HCT116 (cell line): ENCODE data around the gene ESPN. TPM values are rescaled to one million over a fixed set of nuclear protein-coding genes. Genes with fewer than 3 reads are reported as not detected.

Experiments
- ATAC-seq: fragments of 200-7000 bp; cut with Tn5 transposase; 2 replicates; pipeline ENCODE4 v1.9.1; 2020; ENCODE audit warnings: mild to moderate bottlenecking, moderate library complexity
- BruUV-seq: library from RNA; stranded (reverse); fragments of 400-500 nt; replicated peaks from 2 replicates; lab custom pipeline; 2021; lab: Mats Ljungman, UMichigan
- CTCF ChIA-PET: fragments of 300-600 bp; sonication (Branson Sonifier 250); formaldehyde crosslinking; loops from one replicate; lab custom pipeline; 2021; ENCODE audit warnings: antibody characterized with exemption; lab: Charles Lee
- POLR2A ChIA-PET: fragments of 300-600, 350-600 bp; sonication (Branson Sonifier 250); formaldehyde crosslinking; loops from one replicate; lab custom pipeline; 2021; ENCODE audit warnings: antibody characterized with exemption; lab: Charles Lee
- RAD21 ChIA-PET, 2 experiments: fragments of 300-600 bp; sonication (Branson Sonifier 250); formaldehyde crosslinking; loops; one replicate each; lab custom pipeline; 2023; ENCODE audit warnings: low total read pairs in 2 of 2; ENCODE audit not compliant: uncharacterized antibody in 2 of 2, unreplicated experiment in 2 of 2, low non-redundant PET in 1 of 2; lab: Charles Lee
- DNase-seq: peaks from one replicate; pipeline ENCODE4 v3.0.0-alpha.2; 2010; ENCODE audit warnings: low read depth, low spot score
- H2AFZ ChIP-seq: fragments of 200-600 bp; shearing (Covaris generic), sonication (generic); 2 replicates; pipeline ENCODE4 v1.6.1; 2017; ENCODE audit warnings: low read depth, mixed run types, mixed read lengths, antibody characterized with exemption, low read length; ENCODE audit not compliant: poor library complexity, severe bottlenecking
- H3K27ac ChIP-seq: 2 replicates; pipeline ENCODE4 v1.5.1; 2012; ENCODE audit warnings: low read depth, low read length
- H3K27me3 ChIP-seq: fragments of 200-600 bp; sonication (generic); 2 replicates; pipeline ENCODE4 v1.6.1; 2016; ENCODE audit warnings: mixed run types, low read length, mixed read lengths; ENCODE audit not compliant: insufficient read depth
- H3K36me3 ChIP-seq, 2 experiments: fragments of 200-500 bp in 1 of 2; fragments of 200-600 bp in 1 of 2; sonication (Bioruptor generic) in 1 of 2; sonication (generic) in 1 of 2; 2 replicates each; pipeline versions ENCODE4 v1.5.1 to v1.6.1; 2014 to 2016; ENCODE audit warnings: low read length in 2 of 2, inconsistent platforms in 1 of 2, mixed read lengths in 1 of 2, mixed run types in 1 of 2; ENCODE audit not compliant: insufficient read depth in 2 of 2, control insufficient read depth in 1 of 2
- H3K4me1 ChIP-seq, 2 experiments: fragments of 200-600 bp in 1 of 2; sonication (generic) in 1 of 2; 2 replicates each; pipeline versions ENCODE4 v1.5.1 to v1.6.1; 2012 to 2017; ENCODE audit warnings: low read length in 2 of 2, inconsistent platforms in 1 of 2, mild to moderate bottlenecking in 1 of 2, mixed read lengths in 1 of 2, mixed run types in 1 of 2, moderate library complexity in 1 of 2; ENCODE audit not compliant: insufficient read depth in 2 of 2, control insufficient read depth in 1 of 2
- H3K4me2 ChIP-seq: fragments of 200-600 bp; sonication (generic); 2 replicates; pipeline ENCODE4 v1.6.1; 2017; ENCODE audit warnings: mixed run types, low read length, mixed read lengths
- H3K4me3 ChIP-seq, 2 experiments: fragments of 200-600 bp in 1 of 2; sonication (generic) in 1 of 2; replicated peaks in 1 of 2; 2 replicates each; pipeline ENCODE4 v1.5.1; 2011 to 2016; ENCODE audit warnings: low read length in 2 of 2, control low read depth in 1 of 2, low read depth in 1 of 2, mild to moderate bottlenecking in 1 of 2, mixed read lengths in 1 of 2, mixed run types in 1 of 2
- H3K79me2 ChIP-seq: fragments of 200-600 bp; sonication (generic); 2 replicates; pipeline ENCODE4 v1.6.1; 2017; ENCODE audit warnings: mild to moderate bottlenecking, mixed run types, low read length, moderate library complexity, mixed read lengths; ENCODE audit not compliant: insufficient read depth
- H3K9ac ChIP-seq: fragments of 200-600 bp; sonication (generic); 2 replicates; pipeline ENCODE4 v1.6.1; 2016; ENCODE audit warnings: low read length, mixed read lengths
- H3K9me2 ChIP-seq: fragments of 200-600 bp; sonication (generic), shearing (Covaris generic); 2 replicates; pipeline ENCODE4 v1.6.1; 2017; ENCODE audit warnings: mixed run types, mild to moderate bottlenecking, moderate library complexity; ENCODE audit not compliant: insufficient read depth
- H3K9me3 ChIP-seq, 2 experiments: fragments of 200-500 bp in 1 of 2; fragments of 200-600 bp in 1 of 2; sonication (Bioruptor generic) in 1 of 2; sonication (generic) in 1 of 2; 2 replicates each; pipeline ENCODE4 v1.6.1; 2014 to 2017; ENCODE audit warnings: low read length in 2 of 2, mixed read lengths in 2 of 2, inconsistent platforms in 1 of 2, low read depth in 1 of 2, mild to moderate bottlenecking in 1 of 2, mixed run types in 1 of 2, moderate library complexity in 1 of 2; ENCODE audit not compliant: control insufficient read depth in 1 of 2, insufficient read depth in 1 of 2
- H4K20me1 ChIP-seq: fragments of 200-600 bp; sonication (generic), shearing (Covaris generic); 2 replicates; pipeline ENCODE4 v1.6.1; 2017; ENCODE audit warnings: mixed run types, mild to moderate bottlenecking, moderate library complexity; ENCODE audit not compliant: insufficient read depth
- ATF3 ChIP-seq: IDR thresholded peaks from 2 replicates; pipeline ENCODE4 v1.6.1; 2012
- CBX3 ChIP-seq: IDR thresholded peaks from 2 replicates; pipeline ENCODE4 v1.6.1; 2012; ENCODE audit warnings: low read depth
- EZH2phosphoT487 ChIP-seq: fragments of 200-600 bp; IDR thresholded peaks from 2 replicates; pipeline ENCODE4 v1.6.1; 2018; ENCODE audit warnings: antibody characterized with exemption, borderline replicate concordance
- FOSL1 ChIP-seq: IDR thresholded peaks from 2 replicates; pipeline ENCODE4 v1.6.1; 2012; ENCODE audit warnings: low read depth
- POLR2AphosphoS5 ChIP-seq: IDR thresholded peaks from 2 replicates; pipeline ENCODE4 v1.6.1; 2011; ENCODE audit warnings: mild to moderate bottlenecking, low read depth, low read length, moderate library complexity
- RAD21 ChIP-seq: IDR thresholded peaks from 2 replicates; pipeline ENCODE4 v1.6.1; 2012; ENCODE audit warnings: low read depth, mild to moderate bottlenecking
- SP1 ChIP-seq: IDR thresholded peaks from 2 replicates; pipeline ENCODE4 v1.6.1; 2012; ENCODE audit warnings: low read depth
- TCF7L2 ChIP-seq: IDR thresholded peaks from 2 replicates; pipeline ENCODE4 v1.7.0; 2011; ENCODE audit warnings: borderline replicate concordance, inconsistent platforms; ENCODE audit not compliant: insufficient read depth, insufficient read length; ENCODE audit errors: extremely low read depth
- ZBTB33 ChIP-seq: IDR thresholded peaks from 2 replicates; pipeline ENCODE4 v1.6.1; 2011; ENCODE audit warnings: mild to moderate bottlenecking, low read length, moderate library complexity; ENCODE audit not compliant: insufficient replicate concordance; ENCODE audit errors: extremely low read depth
- ZFX ChIP-seq: fragments of 450-650 bp; IDR thresholded peaks from 2 replicates; pipeline ENCODE4 v1.6.1; 2017
- intact Hi-C: fragments of 100-400 bp; cut with micrococcal nuclease; formaldehyde crosslinking; loops from 2 replicates; pipeline ENCODE4 v1.10.0; 2022
- total RNA-seq: library from RNA; stranded (reverse); gene quantifications from one replicate; pipeline ENCODE4 v1.2.1, GENCODE V29; 2021; ENCODE audit not compliant: unreplicated experiment
- TF ChIP-seq, protein P1 (sequence below), 3 experiments: fragments of 200-600 bp in 1 of 3; sonication (generic) in 1 of 3; IDR thresholded peaks in 2 of 3; conservative IDR thresholded peaks in 1 of 3; 2 replicates each; pipeline ENCODE4 v1.5.1; 2012 to 2017; ENCODE audit warnings: low read depth in 2 of 3, low read length in 2 of 3, antibody characterized with exemption in 1 of 3, borderline replicate concordance in 1 of 3, control low read depth in 1 of 3, mild to moderate bottlenecking in 1 of 3, mixed read lengths in 1 of 3, mixed run types in 1 of 3, moderate library complexity in 1 of 3; ENCODE audit not compliant: insufficient read depth in 1 of 3
- TF ChIP-seq, protein P2 (sequence below): IDR thresholded peaks from 2 replicates; pipeline ENCODE4 v1.6.1; 2012; ENCODE audit warnings: low read depth

Gene ESPN
- total RNA-seq, 1 experiment from 2014 or later = 114 TPM

- no peaks in the 10 kb centered on the region for H3K9me3 ChIP-seq
- H3K79me2 ChIP-seq = no peaks in the 10 kb centered on the region
- CTCF ChIA-PET = interaction anchor here (2.3 kb wide), 1 partner anchor 10 kb away, joined by 7 read pairs; no protein-coding TSS in a partner anchor
- no peak overlapping the region for H2AFZ ChIP-seq
- no peak for DNase-seq
- H3K9me2 ChIP-seq = no peaks in the 10 kb centered on the region
- POLR2A ChIA-PET = no interaction called here
- H3K4me3 ChIP-seq = no peak overlapping the region
- no peak overlapping the region for H3K4me2 ChIP-seq
- no peak overlapping the region for H3K27ac ChIP-seq
- peaks cover 5 to 20% of the 10 kb centered on the region in 2 experiments; a peak in 3 of 4 replicates for H3K4me1 ChIP-seq
- TF ChIP-seq TCF7L2 (no peak), SP1 (no peak), POLR2AphosphoS5 (no peak), CBX3 (no peak), FOSL1 (no peak), EZH2phosphoT487 (no peak), ZBTB33 (no peak), ZFX (no peak), RAD21 (no peak), ATF3 (no peak)
- TF ChIP-seq, protein P1, sequence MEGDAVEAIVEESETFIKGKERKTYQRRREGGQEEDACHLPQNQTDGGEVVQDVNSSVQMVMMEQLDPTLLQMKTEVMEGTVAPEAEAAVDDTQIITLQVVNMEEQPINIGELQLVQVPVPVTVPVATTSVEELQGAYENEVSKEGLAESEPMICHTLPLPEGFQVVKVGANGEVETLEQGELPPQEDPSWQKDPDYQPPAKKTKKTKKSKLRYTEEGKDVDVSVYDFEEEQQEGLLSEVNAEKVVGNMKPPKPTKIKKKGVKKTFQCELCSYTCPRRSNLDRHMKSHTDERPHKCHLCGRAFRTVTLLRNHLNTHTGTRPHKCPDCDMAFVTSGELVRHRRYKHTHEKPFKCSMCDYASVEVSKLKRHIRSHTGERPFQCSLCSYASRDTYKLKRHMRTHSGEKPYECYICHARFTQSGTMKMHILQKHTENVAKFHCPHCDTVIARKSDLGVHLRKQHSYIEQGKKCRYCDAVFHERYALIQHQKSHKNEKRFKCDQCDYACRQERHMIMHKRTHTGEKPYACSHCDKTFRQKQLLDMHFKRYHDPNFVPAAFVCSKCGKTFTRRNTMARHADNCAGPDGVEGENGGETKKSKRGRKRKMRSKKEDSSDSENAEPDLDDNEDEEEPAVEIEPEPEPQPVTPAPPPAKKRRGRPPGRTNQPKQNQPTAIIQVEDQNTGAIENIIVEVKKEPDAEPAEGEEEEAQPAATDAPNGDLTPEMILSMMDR (IDR thresholded peaks at IDR 0.05 in 2 of 3, conservative IDR thresholded peaks at IDR 0.05 in 1 of 3; ENCODE audit: borderline replicate concordance in 1 of 3, insufficient read depth in 1 of 3, low read depth in 2 of 3, low read length in 2 of 3) = no peak
- TF ChIP-seq, protein P2, sequence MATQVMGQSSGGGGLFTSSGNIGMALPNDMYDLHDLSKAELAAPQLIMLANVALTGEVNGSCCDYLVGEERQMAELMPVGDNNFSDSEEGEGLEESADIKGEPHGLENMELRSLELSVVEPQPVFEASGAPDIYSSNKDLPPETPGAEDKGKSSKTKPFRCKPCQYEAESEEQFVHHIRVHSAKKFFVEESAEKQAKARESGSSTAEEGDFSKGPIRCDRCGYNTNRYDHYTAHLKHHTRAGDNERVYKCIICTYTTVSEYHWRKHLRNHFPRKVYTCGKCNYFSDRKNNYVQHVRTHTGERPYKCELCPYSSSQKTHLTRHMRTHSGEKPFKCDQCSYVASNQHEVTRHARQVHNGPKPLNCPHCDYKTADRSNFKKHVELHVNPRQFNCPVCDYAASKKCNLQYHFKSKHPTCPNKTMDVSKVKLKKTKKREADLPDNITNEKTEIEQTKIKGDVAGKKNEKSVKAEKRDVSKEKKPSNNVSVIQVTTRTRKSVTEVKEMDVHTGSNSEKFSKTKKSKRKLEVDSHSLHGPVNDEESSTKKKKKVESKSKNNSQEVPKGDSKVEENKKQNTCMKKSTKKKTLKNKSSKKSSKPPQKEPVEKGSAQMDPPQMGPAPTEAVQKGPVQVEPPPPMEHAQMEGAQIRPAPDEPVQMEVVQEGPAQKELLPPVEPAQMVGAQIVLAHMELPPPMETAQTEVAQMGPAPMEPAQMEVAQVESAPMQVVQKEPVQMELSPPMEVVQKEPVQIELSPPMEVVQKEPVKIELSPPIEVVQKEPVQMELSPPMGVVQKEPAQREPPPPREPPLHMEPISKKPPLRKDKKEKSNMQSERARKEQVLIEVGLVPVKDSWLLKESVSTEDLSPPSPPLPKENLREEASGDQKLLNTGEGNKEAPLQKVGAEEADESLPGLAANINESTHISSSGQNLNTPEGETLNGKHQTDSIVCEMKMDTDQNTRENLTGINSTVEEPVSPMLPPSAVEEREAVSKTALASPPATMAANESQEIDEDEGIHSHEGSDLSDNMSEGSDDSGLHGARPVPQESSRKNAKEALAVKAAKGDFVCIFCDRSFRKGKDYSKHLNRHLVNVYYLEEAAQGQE = no peak
- H3K36me3 ChIP-seq = no peaks in the 10 kb centered on the region
- no peak overlapping the region for H3K9ac ChIP-seq
- intact Hi-C loops = no loop called here
- no peaks in the 10 kb centered on the region for H4K20me1 ChIP-seq
- H3K27me3 ChIP-seq = no peaks in the 10 kb centered on the region
- RAD21 ChIA-PET = no interaction called here
- BruUV-seq = no TSS peak
- ATAC-seq = no peak
Measured at GRCh38 chr1:6481820-6482219, 57.2 kb downstream of the ESPN start.
